HepG2 (cell line): ENCODE results near the gene DAZAP1. TPM values are rescaled to one million over a fixed set of nuclear protein-coding genes. Genes with fewer than 3 reads are reported as not detected.

Experiments used
- ATAC-seq: fragments of 200-7000 bp; cut with Tn5 transposase; 3 replicates; pipeline ENCODE4 v1.9.1; 2020; ENCODE audit warnings: mild to moderate bottlenecking, moderate library complexity
- BruUV-seq: library from RNA; stranded (reverse); fragments of 400-500 nt; replicated peaks from 2 replicates; lab custom pipeline; 2021; lab: Mats Ljungman, UMichigan
- CTCF ChIA-PET: fragments of 300-600 bp; formaldehyde crosslinking; extraction: SDS; loops from one replicate; lab custom pipeline; 2021; ENCODE audit warnings: low total read pairs, inconsistent platforms, low intra/inter-chr PET ratio; lab: Yijun Ruan, JAX
- POLR2A ChIA-PET: fragments of 350-600 bp; sonication (Branson Sonifier 250); formaldehyde crosslinking; loops from one replicate; lab custom pipeline; 2020; ENCODE audit warnings: antibody characterized with exemption, inconsistent platforms; lab: Yijun Ruan, JAX
- DNase-seq: peaks from one replicate; pipeline ENCODE4 v3.0.0-alpha.2; 2015; ENCODE audit warnings: low spot score
- FAIRE-seq: peaks from 3 replicates; lab custom pipeline; 2011; peaks lifted over from hg19 to GRCh38; lab: Jason Lieb, UNC
- H2AFZ ChIP-seq: one replicate; pipeline ENCODE4 v1.6.1; 2011; ENCODE audit warnings: low read length, inconsistent platforms
- H3K27ac ChIP-seq: fragments of 300-600 bp; 3 replicates; pipeline ENCODE4 v1.8.0; 2011; ENCODE audit warnings: mixed run types, mild to moderate bottlenecking, mixed read lengths, low read length, inconsistent platforms; ENCODE audit not compliant: insufficient read depth; ENCODE audit errors: extremely low read length
- H3K27me3 ChIP-seq, 2 experiments: fragments of 200-600 bp in 1 of 2; 2 replicates in 1 of 2; 3 replicates in 1 of 2; pipeline versions ENCODE4 v1.6.0 to v1.8.0; 2011; ENCODE audit warnings: low read length in 2 of 2, mild to moderate bottlenecking in 2 of 2, moderate library complexity in 2 of 2, inconsistent platforms in 1 of 2; ENCODE audit not compliant: insufficient read depth in 2 of 2, control insufficient read depth in 1 of 2
- H3K36me3 ChIP-seq, 2 experiments: fragments of 200-600 bp in 1 of 2; replicated peaks in 1 of 2; 2 replicates in 1 of 2; 3 replicates in 1 of 2; pipeline versions ENCODE4 v1.5.1 to v1.8.0; 2011; ENCODE audit warnings: low read length in 2 of 2, inconsistent platforms in 1 of 2; ENCODE audit not compliant: insufficient read depth in 2 of 2, control insufficient read depth in 1 of 2
- H3K4me1 ChIP-seq: 2 replicates; pipeline ENCODE4 v1.5.1; 2012; ENCODE audit warnings: low read length, inconsistent platforms; ENCODE audit not compliant: insufficient read depth
- H3K4me2 ChIP-seq: 2 replicates; pipeline ENCODE4 v1.6.0; 2011; ENCODE audit warnings: low read depth, low read length, inconsistent platforms
- H3K4me3 ChIP-seq, 3 experiments: fragments of 200-600 bp in 1 of 3; sonication (generic), shearing (Covaris generic) in 1 of 3; replicated peaks in 1 of 3; 2 replicates each; pipeline ENCODE4 v1.5.1; 2011 to 2016; ENCODE audit warnings: low read length in 3 of 3, inconsistent platforms in 2 of 3, low read depth in 2 of 3, mild to moderate bottlenecking in 2 of 3, control low read depth in 1 of 3, mixed read lengths in 1 of 3; ENCODE audit not compliant: insufficient read depth in 1 of 3
- H3K79me2 ChIP-seq: one replicate; pipeline ENCODE4 v1.6.1; 2011; ENCODE audit warnings: low read length, inconsistent platforms; ENCODE audit not compliant: insufficient read depth
- H3K9ac ChIP-seq: 2 replicates; pipeline ENCODE4 v1.6.0; 2011; ENCODE audit warnings: mild to moderate bottlenecking, low read depth, low read length, inconsistent platforms; ENCODE audit not compliant: insufficient read depth
- H3K9me3 ChIP-seq: 2 replicates; pipeline ENCODE4 v1.5.1; 2012; ENCODE audit warnings: mild to moderate bottlenecking, low read length
- H4K20me1 ChIP-seq: 2 replicates; pipeline ENCODE4 v1.6.0; 2011; ENCODE audit warnings: inconsistent platforms, mild to moderate bottlenecking, low read length, moderate library complexity; ENCODE audit not compliant: insufficient read depth
- AGO1 ChIP-seq: fragments of 200-400 bp; formaldehyde crosslinking; IDR thresholded peaks from 2 replicates; pipeline ENCODE4 v1.6.1; 2017; ENCODE audit warnings: mild to moderate bottlenecking, low read depth, low read length, moderate library complexity; ENCODE audit not compliant: poor library complexity, severe bottlenecking
- AGO2 ChIP-seq: fragments of 200-400 bp; formaldehyde crosslinking; optimal IDR thresholded peaks from 2 replicates; pipeline ENCODE3; 2017; ENCODE audit warnings: mild to moderate bottlenecking, low read depth, low read length, moderate library complexity
- AKAP8 ChIP-seq: sonication (generic); formaldehyde crosslinking; IDR thresholded peaks from 2 replicates; pipeline ENCODE4 v1.5.1; 2020; ENCODE audit warnings: mild to moderate bottlenecking, missing genetic modification reagents
- ESRRA ChIP-seq: sonication (generic); formaldehyde crosslinking; IDR thresholded peaks from 2 replicates; pipeline ENCODE4 v1.5.1; 2020; ENCODE audit warnings: mild to moderate bottlenecking, low read depth, missing genetic modification reagents
- HMGA1 ChIP-seq: sonication (generic); formaldehyde crosslinking; conservative IDR thresholded peaks from 2 replicates; pipeline ENCODE4 v1.4.0; 2020; ENCODE audit warnings: missing genetic modification reagents
- KDM2A ChIP-seq: sonication (generic); formaldehyde crosslinking; IDR thresholded peaks from 2 replicates; pipeline ENCODE4 v1.4.0; 2020; ENCODE audit warnings: low read depth, missing genetic modification reagents, borderline replicate concordance
- REPIN1 ChIP-seq: sonication (generic); formaldehyde crosslinking; IDR thresholded peaks from 2 replicates; pipeline ENCODE4 v1.8.0; 2022; ENCODE audit warnings: missing genetic modification reagents, low read depth, mild to moderate bottlenecking, borderline replicate concordance
- RXRA ChIP-seq: sonication (generic); formaldehyde crosslinking; IDR thresholded peaks from 2 replicates; pipeline ENCODE4 v1.5.1; 2020; ENCODE audit warnings: missing genetic modification reagents
- SCMH1 ChIP-seq: sonication (generic); formaldehyde crosslinking; IDR thresholded peaks from 2 replicates; pipeline ENCODE4 v1.9.0; 2021; ENCODE audit warnings: missing genetic modification reagents, mild to moderate bottlenecking, borderline replicate concordance
- ZNF768 ChIP-seq: sonication (generic); formaldehyde crosslinking; IDR thresholded peaks from 2 replicates; pipeline ENCODE4 v1.4.0; 2020; ENCODE audit warnings: missing genetic modification reagents
- WGBS: methylation state at CpG from one replicate; pipeline ENCODE4 v1.1.6; 2017; ENCODE audit warnings: low lambda C conversion rate; 5-methylcytosine and 5-hydroxymethylcytosine counted together
- in situ Hi-C: cut with HindIII; loops from 2 replicates; pipeline ENCODE4 v1.10.0; 2017; ENCODE audit warnings: low pct_unique_long_range_greater_than_20kb; ENCODE audit not compliant: extremely low pct_ligation_motif_present
- intact Hi-C: fragments of 100-400 bp; cut with micrococcal nuclease; formaldehyde crosslinking; loops from one replicate; pipeline ENCODE4 v1.10.0; 2022; ENCODE audit not compliant: unreplicated experiment
- polyA plus RNA-seq, 8 experiments: library from polyadenylated mRNA; depleted of rRNA in 3 of 8; stranded (reverse) in 7 of 8; unstranded in 1 of 8; fragments of >200 nt; fragmentation: Illumina TruSeq in 4 of 8; extraction: Trizol in 4 of 8; gene quantifications; 2 replicates each; pipeline versions ENCODE4 v1.2.1 to v1.2.3, GENCODE V29; 2011 to 2016; ENCODE audit warnings: low read depth in 4 of 8, missing spikeins in 1 of 8, mixed read lengths in 1 of 8; ENCODE audit not compliant: insufficient read depth in 1 of 8
- total RNA-seq, 5 experiments: library from RNA; depleted of rRNA; stranded (reverse); fragments of >200 nt; fragmentation: Illumina TruSeq; extraction: Trizol; gene quantifications; 2 replicates each; pipeline ENCODE4 v1.2.3, GENCODE V29; 2016; ENCODE audit warnings: low read depth in 1 of 5
- TF ChIP-seq, protein P1 (sequence below): sonication (generic); formaldehyde crosslinking; IDR thresholded peaks from 2 replicates; pipeline ENCODE4 v1.9.0; 2021; ENCODE audit warnings: missing genetic modification reagents, borderline replicate concordance
- TF ChIP-seq, protein P2 (sequence below): sonication (generic); formaldehyde crosslinking; IDR thresholded peaks from 2 replicates; pipeline ENCODE4 v1.8.0; 2022; ENCODE audit warnings: missing genetic modification reagents, mild to moderate bottlenecking, moderate library complexity, borderline replicate concordance

The DAZAP1 gene
- total and polyA plus RNA-seq, 2 of the 13 experiments (the other 11 are each of a cell fraction or from before 2014, with no cell fraction given) = 63.3 to 79.2 TPM

- Histone ChIP-seq H3K9ac (no peak overlapping the region), H3K4me2 (peak overlapping the region; percentile 51), H3K4me3 (peak overlapping the region in 1 of 3 experiments; percentile 39; a peak in 1 of 6 replicates), H3K4me1 (peaks cover 50% of the 10 kb centered on the region), H3K36me3 (no peaks in the 10 kb centered on the region), H3K27me3 (peaks cover 7 to 50% of the 10 kb centered on the region in 2 experiments; a peak in 4 of 5 replicates), H3K9me3 (no peaks in the 10 kb centered on the region), H2AFZ (no peak overlapping the region), H3K27ac (no peak overlapping the region), H4K20me1 (peaks cover 5% of the 10 kb centered on the region; the same call in 1 of the 2 replicates), H3K79me2 (no peaks in the 10 kb centered on the region)
- POLR2A ChIA-PET = interaction anchor here (0.5 to 4.0 kb wide), 10 partner anchors 12 to 382 kb away, joined by 3 to 34 read pairs (median 6); partner anchors contain the start of genes CIRBP and REEP6
- CTCF ChIA-PET = no interaction called here
- intact Hi-C loops (no loop called here), in situ Hi-C loops (loop anchor here (5.0 kb wide), 1 partner anchor 56 kb away; the partner anchor contains the start of gene ADAMTSL5)
- peak; percentile 3 for TF ChIP-seq AGO2
- no peak for TF ChIP-seq REPIN1 (CRISPR knock-in tag)
- no peak for TF ChIP-seq SCMH1
- TF ChIP-seq ZNF768 (CRISPR knock-in tag) = 0 out of 2 replicates have a peak, but pooled peaks have one; percentile 7
- TF ChIP-seq ESRRA = no peak
- TF ChIP-seq, protein P1, sequence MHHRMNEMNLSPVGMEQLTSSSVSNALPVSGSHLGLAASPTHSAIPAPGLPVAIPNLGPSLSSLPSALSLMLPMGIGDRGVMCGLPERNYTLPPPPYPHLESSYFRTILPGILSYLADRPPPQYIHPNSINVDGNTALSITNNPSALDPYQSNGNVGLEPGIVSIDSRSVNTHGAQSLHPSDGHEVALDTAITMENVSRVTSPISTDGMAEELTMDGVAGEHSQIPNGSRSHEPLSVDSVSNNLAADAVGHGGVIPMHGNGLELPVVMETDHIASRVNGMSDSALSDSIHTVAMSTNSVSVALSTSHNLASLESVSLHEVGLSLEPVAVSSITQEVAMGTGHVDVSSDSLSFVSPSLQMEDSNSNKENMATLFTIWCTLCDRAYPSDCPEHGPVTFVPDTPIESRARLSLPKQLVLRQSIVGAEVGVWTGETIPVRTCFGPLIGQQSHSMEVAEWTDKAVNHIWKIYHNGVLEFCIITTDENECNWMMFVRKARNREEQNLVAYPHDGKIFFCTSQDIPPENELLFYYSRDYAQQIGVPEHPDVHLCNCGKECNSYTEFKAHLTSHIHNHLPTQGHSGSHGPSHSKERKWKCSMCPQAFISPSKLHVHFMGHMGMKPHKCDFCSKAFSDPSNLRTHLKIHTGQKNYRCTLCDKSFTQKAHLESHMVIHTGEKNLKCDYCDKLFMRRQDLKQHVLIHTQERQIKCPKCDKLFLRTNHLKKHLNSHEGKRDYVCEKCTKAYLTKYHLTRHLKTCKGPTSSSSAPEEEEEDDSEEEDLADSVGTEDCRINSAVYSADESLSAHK (CRISPR knock-in tag) = no peak
- no peak for TF ChIP-seq HMGA1 (CRISPR knock-in tag)
- TF ChIP-seq AGO1 = peak; percentile 72
- TF ChIP-seq RXRA (CRISPR knock-in tag) = peak; percentile 47; the same call in 1 of the 2 replicates
- TF ChIP-seq, protein P2, sequence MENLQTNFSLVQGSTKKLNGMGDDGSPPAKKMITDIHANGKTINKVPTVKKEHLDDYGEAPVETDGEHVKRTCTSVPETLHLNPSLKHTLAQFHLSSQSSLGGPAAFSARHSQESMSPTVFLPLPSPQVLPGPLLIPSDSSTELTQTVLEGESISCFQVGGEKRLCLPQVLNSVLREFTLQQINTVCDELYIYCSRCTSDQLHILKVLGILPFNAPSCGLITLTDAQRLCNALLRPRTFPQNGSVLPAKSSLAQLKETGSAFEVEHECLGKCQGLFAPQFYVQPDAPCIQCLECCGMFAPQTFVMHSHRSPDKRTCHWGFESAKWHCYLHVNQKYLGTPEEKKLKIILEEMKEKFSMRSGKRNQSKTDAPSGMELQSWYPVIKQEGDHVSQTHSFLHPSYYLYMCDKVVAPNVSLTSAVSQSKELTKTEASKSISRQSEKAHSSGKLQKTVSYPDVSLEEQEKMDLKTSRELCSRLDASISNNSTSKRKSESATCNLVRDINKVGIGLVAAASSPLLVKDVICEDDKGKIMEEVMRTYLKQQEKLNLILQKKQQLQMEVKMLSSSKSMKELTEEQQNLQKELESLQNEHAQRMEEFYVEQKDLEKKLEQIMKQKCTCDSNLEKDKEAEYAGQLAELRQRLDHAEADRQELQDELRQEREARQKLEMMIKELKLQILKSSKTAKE (CRISPR knock-in tag) = peak; percentile 38; the same call in 1 of the 2 replicates
- TF ChIP-seq AKAP8 (CRISPR knock-in tag) = peak; percentile 79
- peak; percentile 28; the same call in 1 of the 2 replicates for TF ChIP-seq KDM2A (CRISPR knock-in tag)
- FAIRE-seq (no peak), ATAC-seq (no peak), DNase-seq (no peak)
- no CpG with 5 or more reads among the region's 43 CpGs for WGBS
- no TSS peak for BruUV-seq
These were observed 48.9 kb downstream of the DAZAP1 start for GRCh38 chr19:1456121-1456900.
